ENCODE data around the gene RASD2. TPM values are rescaled to one million over a fixed set of nuclear protein-coding genes. Genes with fewer than 3 reads are reported as not detected.

Gene RASD2
- total and polyA plus RNA-seq, 10 donors, result 0.04 to 0.44 (median 0.17) TPM; not detected in 3

DNA sequence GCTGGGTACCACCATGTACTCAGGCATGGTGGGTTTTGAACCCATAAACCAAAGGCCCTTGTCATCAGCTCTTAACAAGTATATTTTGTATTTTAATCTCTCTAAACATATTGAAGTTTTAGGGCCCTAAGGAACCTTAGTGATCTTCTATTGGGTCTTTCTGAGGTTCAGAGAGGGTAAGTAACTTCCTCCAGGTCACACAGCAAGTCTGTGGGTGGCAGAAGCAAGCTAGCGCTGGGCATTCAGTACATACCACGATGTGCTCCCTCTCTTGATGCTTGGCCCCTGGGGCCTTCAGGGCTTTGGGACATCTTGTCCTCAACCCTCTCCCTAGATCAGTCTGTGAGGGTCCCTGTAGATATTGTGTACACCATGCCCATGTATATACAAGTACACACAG lies 12.7 kb downstream of the RASD2 start:
- DNase-seq, result no peak
- WGBS, 5 donors, result 66 to 95% (median 91%) methylated on average over 2 of the region's 2 CpGs
- intact Hi-C loops (cut with DNase I; ENCODE audit: low total_unique reads), result no loop called here

DNA sequence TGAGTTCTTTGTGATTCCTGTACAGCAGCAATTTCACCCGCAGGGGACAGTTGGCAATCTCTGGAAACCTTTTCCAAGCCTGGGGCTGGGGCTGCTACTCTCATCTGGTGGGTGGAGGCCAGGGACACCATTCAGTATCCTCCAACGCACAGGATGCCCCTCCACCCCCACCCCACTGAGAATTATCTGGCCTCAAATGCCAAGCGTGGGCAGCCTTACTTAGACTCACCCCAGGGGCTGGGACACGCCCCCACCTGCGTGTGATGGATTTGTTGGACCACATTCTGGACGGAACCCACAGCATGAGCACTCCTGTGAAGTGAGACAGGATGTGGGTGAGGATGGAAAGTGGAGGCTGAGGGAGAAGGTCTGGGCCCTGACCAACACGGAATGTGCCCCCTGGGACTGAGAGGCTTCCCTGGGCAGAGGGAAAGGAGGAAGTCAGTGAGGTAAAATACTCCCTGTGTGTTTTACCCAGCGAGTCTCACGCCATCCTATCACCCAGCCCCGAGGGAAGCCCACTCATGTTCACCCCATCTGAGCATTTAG lies 13.7 kb downstream of the RASD2 start:
- TF ChIP-seq POLR2AphosphoS5 (IDR thresholded peaks at IDR 0.05), result no peak
- TF ChIP-seq, protein P1, sequence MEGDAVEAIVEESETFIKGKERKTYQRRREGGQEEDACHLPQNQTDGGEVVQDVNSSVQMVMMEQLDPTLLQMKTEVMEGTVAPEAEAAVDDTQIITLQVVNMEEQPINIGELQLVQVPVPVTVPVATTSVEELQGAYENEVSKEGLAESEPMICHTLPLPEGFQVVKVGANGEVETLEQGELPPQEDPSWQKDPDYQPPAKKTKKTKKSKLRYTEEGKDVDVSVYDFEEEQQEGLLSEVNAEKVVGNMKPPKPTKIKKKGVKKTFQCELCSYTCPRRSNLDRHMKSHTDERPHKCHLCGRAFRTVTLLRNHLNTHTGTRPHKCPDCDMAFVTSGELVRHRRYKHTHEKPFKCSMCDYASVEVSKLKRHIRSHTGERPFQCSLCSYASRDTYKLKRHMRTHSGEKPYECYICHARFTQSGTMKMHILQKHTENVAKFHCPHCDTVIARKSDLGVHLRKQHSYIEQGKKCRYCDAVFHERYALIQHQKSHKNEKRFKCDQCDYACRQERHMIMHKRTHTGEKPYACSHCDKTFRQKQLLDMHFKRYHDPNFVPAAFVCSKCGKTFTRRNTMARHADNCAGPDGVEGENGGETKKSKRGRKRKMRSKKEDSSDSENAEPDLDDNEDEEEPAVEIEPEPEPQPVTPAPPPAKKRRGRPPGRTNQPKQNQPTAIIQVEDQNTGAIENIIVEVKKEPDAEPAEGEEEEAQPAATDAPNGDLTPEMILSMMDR (IDR thresholded peaks at IDR 0.05 in 8 of 11, conservative IDR thresholded peaks at IDR 0.05 in 3 of 11), result no peak
- no peak for TF ChIP-seq POLR2A (IDR thresholded peaks at IDR 0.05)
- H3K9me3 ChIP-seq, result no peaks in the 10 kb centered on the region
- peaks cover 0 to 8% (median 4%) of the 10 kb centered on the region in 6 donors for H3K4me1 ChIP-seq
- H3K36me3 ChIP-seq, result no peaks in the 10 kb centered on the region
- no peak overlapping the region for H3K27ac ChIP-seq
- H3K4me3 ChIP-seq, result no peak overlapping the region
- no peak for DNase-seq
- H3K27me3 ChIP-seq (replicated peaks in 1 of 7), result peaks cover 0 to 36% (median 0%) of the 10 kb centered on the region in 7 donors
- intact Hi-C loops (cut with DNase I; ENCODE audit: low total_unique reads), result no loop called here
- WGBS, 5 donors, result 53 to 64% (median 60%) methylated on average over 7 to 10 of the region's 10 CpGs

More for the DNA sequence above, 12.7 kb downstream of the RASD2 start:
- TF ChIP-seq POLR2AphosphoS5 (IDR thresholded peaks at IDR 0.05) (no peak), POLR2A (IDR thresholded peaks at IDR 0.05) (no peak)
- TF ChIP-seq, protein P1 (IDR thresholded peaks at IDR 0.05 in 8 of 11, conservative IDR thresholded peaks at IDR 0.05 in 3 of 11), result no peak
- Histone ChIP-seq H3K36me3 (no peaks in the 10 kb centered on the region), H3K4me1 (peaks cover 0 to 8% (median 4%) of the 10 kb centered on the region in 6 donors), H3K9me3 (no peaks in the 10 kb centered on the region), H3K27me3 (replicated peaks in 1 of 7) (peaks cover 0 to 46% (median 0%) of the 10 kb centered on the region in 7 donors), H3K4me3 (no peak overlapping the region), H3K27ac (no peak overlapping the region)

DNA sequence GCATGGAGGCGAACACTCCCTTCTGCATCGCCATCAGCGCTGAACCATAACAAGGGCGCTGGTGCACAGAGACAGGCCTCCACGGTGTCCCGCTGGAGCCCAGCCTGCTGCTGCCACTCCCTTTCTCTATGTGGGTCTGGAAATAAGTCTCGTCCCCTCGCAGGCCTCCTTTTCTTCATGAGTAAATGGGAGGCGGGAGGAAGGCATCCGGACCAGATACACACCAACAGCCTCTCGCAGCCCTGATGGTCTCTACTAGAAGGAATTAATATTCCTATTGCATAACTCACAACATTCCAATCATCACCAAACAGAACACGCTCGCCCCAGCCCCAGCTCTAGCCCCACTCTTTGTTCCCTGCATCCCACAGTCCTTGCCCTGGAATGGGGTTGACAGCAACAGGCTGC lies 14.9 kb downstream of the RASD2 start:
- WGBS, 5 donors, result 73 to 86% (median 86%) methylated on average over 13 of the region's 13 CpGs
- no peak for DNase-seq
- intact Hi-C loops (cut with DNase I; ENCODE audit: low total_unique reads), result no loop called here
- TF ChIP-seq, protein P1 (IDR thresholded peaks at IDR 0.05 in 8 of 11, conservative IDR thresholded peaks at IDR 0.05 in 3 of 11), result no peak
- TF ChIP-seq POLR2A (IDR thresholded peaks at IDR 0.05), result no peak
- TF ChIP-seq POLR2AphosphoS5 (IDR thresholded peaks at IDR 0.05), result no peak
- Histone ChIP-seq H3K4me3 (no peak overlapping the region), H3K36me3 (no peaks in the 10 kb centered on the region), H3K9me3 (no peaks in the 10 kb centered on the region), H3K4me1 (peaks cover 0 to 8% (median 4%) of the 10 kb centered on the region in 6 donors), H3K27ac (no peak overlapping the region), H3K27me3 (replicated peaks in 1 of 7) (peaks cover 0 to 40% (median 0%) of the 10 kb centered on the region in 7 donors)

DNA sequence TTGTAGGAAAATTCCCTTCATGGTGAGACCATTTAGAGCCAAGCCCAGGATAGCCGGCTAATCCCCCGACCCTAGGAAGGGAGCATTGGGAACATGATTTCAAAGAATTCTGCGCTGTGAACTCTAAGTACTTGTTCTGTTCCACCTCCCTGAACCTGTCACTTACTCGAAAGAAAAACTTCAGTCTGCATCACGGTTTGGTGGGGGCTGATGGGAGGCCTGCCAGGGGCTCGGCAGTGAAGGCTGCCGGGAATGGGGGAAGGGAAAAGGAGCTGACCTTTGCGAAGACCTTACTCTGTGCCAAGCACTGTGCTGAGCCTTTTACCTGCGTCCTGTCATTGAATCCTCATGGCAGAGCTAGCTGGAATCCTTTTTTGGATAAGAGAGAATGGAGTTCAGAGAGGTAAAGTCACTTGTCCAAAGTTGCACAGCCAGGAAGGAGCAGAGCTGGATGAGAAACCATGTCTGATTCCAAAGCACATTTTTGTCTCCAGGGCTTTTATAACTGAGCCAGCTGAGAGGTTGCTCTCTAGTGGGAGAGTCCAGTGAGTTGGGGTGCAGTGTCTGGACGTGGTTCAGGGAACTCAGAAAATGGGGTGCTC lies 15.4 kb downstream of the RASD2 start:
- 64 to 75% (median 69%) methylated on average over 10 of the region's 10 CpGs for WGBS, 5 donors
- Histone ChIP-seq H3K36me3 (no peaks in the 10 kb centered on the region), H3K27me3 (replicated peaks in 1 of 7) (peaks cover 0 to 45% (median 0%) of the 10 kb centered on the region in 7 donors), H3K9me3 (no peaks in the 10 kb centered on the region), H3K4me1 (peaks cover 0 to 8% (median 4%) of the 10 kb centered on the region in 6 donors), H3K27ac (no peak overlapping the region), H3K4me3 (no peak overlapping the region)
- intact Hi-C loops (cut with DNase I; ENCODE audit: low total_unique reads), result no loop called here
- no peak for TF ChIP-seq POLR2A (IDR thresholded peaks at IDR 0.05)
- TF ChIP-seq, protein P1 (IDR thresholded peaks at IDR 0.05 in 8 of 11, conservative IDR thresholded peaks at IDR 0.05 in 3 of 11), result no peak
- no peak for TF ChIP-seq POLR2AphosphoS5 (IDR thresholded peaks at IDR 0.05)
- DNase-seq, result no peak
